ENCODE data around the gene CORT. TPM values are rescaled to one million over a fixed set of nuclear protein-coding genes. Genes with fewer than 3 reads are reported as not detected.
"Not testable (repeated sequence)": the region's sequence is repeated elsewhere in the genome, so short reads cannot be mapped to it uniquely, and the experiment has no call there.

The CORT gene
- total RNA-seq, 1 donor from 2014 or later, result 0.52 TPM

GRCh38 chr1:10472220-10473144, 22.7 kb downstream of the CORT start, which contains the start of gene DFFA:
Gene DFFA, minus strand, starts transcription at chr1:10472529. Its CDS starts 71 bp downstream, at chr1:10472458.
- Histone ChIP-seq H3K9me3 (ENCODE audit: control insufficient read depth in 3 of 3, low read length in 3 of 3) (no peaks in the 10 kb centered on the region), H3K36me3 (ENCODE audit: control insufficient read depth in 3 of 3, insufficient read depth in 3 of 3, low read length in 3 of 3) (peaks cover 16 to 17% (median 16%) of the 10 kb centered on the region in 3 donors), H3K27ac (ENCODE audit: low read depth, low read length) (peak within 1 kb of the TSS; percentile 39), H3K27me3 (ENCODE audit: control insufficient read depth in 3 of 3, insufficient read depth in 3 of 3, low read length in 3 of 3) (no peaks in the 10 kb centered on the region), H3K4me3 (ENCODE audit: low read length in 3 of 3) (peak within 1 kb of the TSS; percentile 91 to 95 (median 93)), H3K4me1 (ENCODE audit: control insufficient read depth in 3 of 3, insufficient read depth in 3 of 3, low read length in 3 of 3) (peaks cover 22 to 34% (median 24%) of the 10 kb centered on the region in 3 donors), H3K9ac (ENCODE audit: low read depth in 1 of 3, low read length in 3 of 3) (peak within 1 kb of the TSS; percentile 73 to 87 (median 85))

GRCh38 chr1:10473145-10473765, 23.4 kb downstream of the CORT start:
- Histone ChIP-seq H3K27ac (ENCODE audit: low read depth, low read length) (no peak overlapping the region), H3K36me3 (ENCODE audit: control insufficient read depth in 3 of 3, insufficient read depth in 3 of 3, low read length in 3 of 3) (peaks cover 9 to 10% (median 10%) of the 10 kb centered on the region in 3 donors), H3K4me1 (ENCODE audit: control insufficient read depth in 3 of 3, insufficient read depth in 3 of 3, low read length in 3 of 3) (peaks cover 22 to 34% (median 25%) of the 10 kb centered on the region in 3 donors), H3K9ac (ENCODE audit: low read depth in 1 of 3, low read length in 3 of 3) (no peak overlapping the region), H3K4me3 (ENCODE audit: low read length in 3 of 3) (peak overlapping the region in 1 of 3 donors; percentile 95), H3K27me3 (ENCODE audit: control insufficient read depth in 3 of 3, insufficient read depth in 3 of 3, low read length in 3 of 3) (no peaks in the 10 kb centered on the region), H3K9me3 (ENCODE audit: control insufficient read depth in 3 of 3, low read length in 3 of 3) (no peaks in the 10 kb centered on the region)

- not testable (repeated sequence) for H3K9me3 ChIP-seq (ENCODE audit: control insufficient read depth in 3 of 3, low read length in 3 of 3); H3K27ac ChIP-seq (ENCODE audit: low read depth, low read length); H3K27me3 ChIP-seq (ENCODE audit: control insufficient read depth in 3 of 3, insufficient read depth in 3 of 3, low read length in 3 of 3); H3K36me3 ChIP-seq (ENCODE audit: control insufficient read depth in 3 of 3, insufficient read depth in 3 of 3, low read length in 3 of 3)
- Histone ChIP-seq H3K4me3 (ENCODE audit: low read length in 3 of 3) (peak overlapping the region; percentile 88 to 94 (median 90)), H3K4me1 (ENCODE audit: control insufficient read depth in 3 of 3, insufficient read depth in 3 of 3, low read length in 3 of 3) (peaks cover 22 to 34% (median 25%) of the 10 kb centered on the region in 3 donors), H3K9ac (ENCODE audit: low read depth in 1 of 3, low read length in 3 of 3) (peak overlapping the region in 1 of 3 donors; percentile 90)
These were observed 24.4 kb downstream of the CORT start for GRCh38 chr1:10474309-10474612.

GRCh38 chr1:10474613-10475507, 25.0 kb downstream of the CORT start, which contains the start of gene PEX14:
Gene PEX14, plus strand, starts transcription at chr1:10474950. Its CDS starts 17 bp downstream, at chr1:10474967.
- no peaks in the 10 kb centered on the region for H3K27me3 ChIP-seq (ENCODE audit: control insufficient read depth in 3 of 3, insufficient read depth in 3 of 3, low read length in 3 of 3)
- no peaks in the 10 kb centered on the region for H3K9me3 ChIP-seq (ENCODE audit: control insufficient read depth in 3 of 3, low read length in 3 of 3)
- H3K36me3 ChIP-seq (ENCODE audit: control insufficient read depth in 3 of 3, insufficient read depth in 3 of 3, low read length in 3 of 3), result no peaks in the 10 kb centered on the region
- H3K4me3 ChIP-seq (ENCODE audit: low read length in 3 of 3), result peak within 1 kb of the TSS; percentile 88 to 94 (median 90)
- peak within 1 kb of the TSS; percentile 28 for H3K27ac ChIP-seq (ENCODE audit: low read depth, low read length)
- peaks cover 22 to 34% (median 25%) of the 10 kb centered on the region in 3 donors for H3K4me1 ChIP-seq (ENCODE audit: control insufficient read depth in 3 of 3, insufficient read depth in 3 of 3, low read length in 3 of 3)
- peak within 1 kb of the TSS; percentile 85 to 90 (median 86) for H3K9ac ChIP-seq (ENCODE audit: low read depth in 1 of 3, low read length in 3 of 3)

GRCh38 chr1:10475510-10475909, 25.7 kb downstream of the CORT start:
- no peaks in the 10 kb centered on the region for H3K27me3 ChIP-seq (ENCODE audit: control insufficient read depth in 3 of 3, insufficient read depth in 3 of 3, low read length in 3 of 3)
- peak overlapping the region; percentile 85 to 90 (median 86) for H3K9ac ChIP-seq (ENCODE audit: low read depth in 1 of 3, low read length in 3 of 3)
- H3K9me3 ChIP-seq (ENCODE audit: control insufficient read depth in 3 of 3, low read length in 3 of 3), result no peaks in the 10 kb centered on the region
- H3K36me3 ChIP-seq (ENCODE audit: control insufficient read depth in 3 of 3, insufficient read depth in 3 of 3, low read length in 3 of 3), result no peaks in the 10 kb centered on the region
- H3K4me3 ChIP-seq (ENCODE audit: low read length in 3 of 3), result peak overlapping the region; percentile 88 to 94 (median 90)
- peaks cover 22 to 34% (median 25%) of the 10 kb centered on the region in 3 donors for H3K4me1 ChIP-seq (ENCODE audit: control insufficient read depth in 3 of 3, insufficient read depth in 3 of 3, low read length in 3 of 3)
- H3K27ac ChIP-seq (ENCODE audit: low read depth, low read length), result peak overlapping the region; percentile 28

GRCh38 chr1:10479296-10479695, 29.5 kb downstream of the CORT start:
- H3K27ac ChIP-seq (ENCODE audit: low read depth, low read length), result no peak overlapping the region
- no peak overlapping the region for H3K9ac ChIP-seq (ENCODE audit: low read depth in 1 of 3, low read length in 3 of 3)
- H3K4me1 ChIP-seq (ENCODE audit: control insufficient read depth in 3 of 3, insufficient read depth in 3 of 3, low read length in 3 of 3), result peaks cover 12 to 20% (median 16%) of the 10 kb centered on the region in 3 donors
- H3K36me3 ChIP-seq (ENCODE audit: control insufficient read depth in 3 of 3, insufficient read depth in 3 of 3, low read length in 3 of 3), result no peaks in the 10 kb centered on the region
- no peaks in the 10 kb centered on the region for H3K27me3 ChIP-seq (ENCODE audit: control insufficient read depth in 3 of 3, insufficient read depth in 3 of 3, low read length in 3 of 3)
- H3K9me3 ChIP-seq (ENCODE audit: control insufficient read depth in 3 of 3, low read length in 3 of 3), result no peaks in the 10 kb centered on the region
- H3K4me3 ChIP-seq (ENCODE audit: low read length in 3 of 3), result no peak overlapping the region

- peaks cover 0 to 2% (median 0%) of the 10 kb centered on the region in 3 donors for H3K36me3 ChIP-seq (ENCODE audit: control insufficient read depth in 3 of 3, insufficient read depth in 3 of 3, low read length in 3 of 3)
- no peak overlapping the region for H3K4me3 ChIP-seq (ENCODE audit: low read length in 3 of 3)
- no peak overlapping the region for H3K27ac ChIP-seq (ENCODE audit: low read depth, low read length)
- peaks cover 8 to 17% (median 11%) of the 10 kb centered on the region in 3 donors for H3K4me1 ChIP-seq (ENCODE audit: control insufficient read depth in 3 of 3, insufficient read depth in 3 of 3, low read length in 3 of 3)
- no peak overlapping the region for H3K9ac ChIP-seq (ENCODE audit: low read depth in 1 of 3, low read length in 3 of 3)
- no peaks in the 10 kb centered on the region for H3K9me3 ChIP-seq (ENCODE audit: control insufficient read depth in 3 of 3, low read length in 3 of 3)
- H3K27me3 ChIP-seq (ENCODE audit: control insufficient read depth in 3 of 3, insufficient read depth in 3 of 3, low read length in 3 of 3), result no peaks in the 10 kb centered on the region
These were observed 30.8 kb downstream of the CORT start for GRCh38 chr1:10480614-10481013.

GRCh38 chr1:10484521-10484920, 34.7 kb downstream of the CORT start:
- H3K4me1 ChIP-seq (ENCODE audit: control insufficient read depth in 3 of 3, insufficient read depth in 3 of 3, low read length in 3 of 3), result peaks cover 0 to 4% (median 0%) of the 10 kb centered on the region in 3 donors
- H3K27ac ChIP-seq (ENCODE audit: low read depth, low read length), result no peak overlapping the region
- H3K9ac ChIP-seq (ENCODE audit: low read depth in 1 of 3, low read length in 3 of 3), result no peak overlapping the region
- H3K36me3 ChIP-seq (ENCODE audit: control insufficient read depth in 3 of 3, insufficient read depth in 3 of 3, low read length in 3 of 3), result peaks cover 0 to 4% (median 2%) of the 10 kb centered on the region in 3 donors
- H3K4me3 ChIP-seq (ENCODE audit: low read length in 3 of 3), result no peak overlapping the region
- no peaks in the 10 kb centered on the region for H3K27me3 ChIP-seq (ENCODE audit: control insufficient read depth in 3 of 3, insufficient read depth in 3 of 3, low read length in 3 of 3)
- no peaks in the 10 kb centered on the region for H3K9me3 ChIP-seq (ENCODE audit: control insufficient read depth in 3 of 3, low read length in 3 of 3)

GRCh38 chr1:10489291-10490055, 39.6 kb downstream of the CORT start:
- peaks cover 0 to 4% (median under 1%) of the 10 kb centered on the region in 3 donors for H3K36me3 ChIP-seq (ENCODE audit: control insufficient read depth in 3 of 3, insufficient read depth in 3 of 3, low read length in 3 of 3)
- no peaks in the 10 kb centered on the region for H3K27me3 ChIP-seq (ENCODE audit: control insufficient read depth in 3 of 3, insufficient read depth in 3 of 3, low read length in 3 of 3)
- peaks cover under 1 to 3% (median 2%) of the 10 kb centered on the region in 3 donors for H3K4me1 ChIP-seq (ENCODE audit: control insufficient read depth in 3 of 3, insufficient read depth in 3 of 3, low read length in 3 of 3)
- H3K4me3 ChIP-seq (ENCODE audit: low read length in 3 of 3), result no peak overlapping the region
- no peak overlapping the region for H3K9ac ChIP-seq (ENCODE audit: low read depth in 1 of 3, low read length in 3 of 3)
- no peaks in the 10 kb centered on the region for H3K9me3 ChIP-seq (ENCODE audit: control insufficient read depth in 3 of 3, low read length in 3 of 3)
- no peak overlapping the region for H3K27ac ChIP-seq (ENCODE audit: low read depth, low read length)

All from skeletal muscle tissue (tissue), 4 donors.